GM23338 (cell line): ENCODE data around the gene TMEM63B.

ENCODE experiments used
- EZH2 ChIP-seq: fragments of 200-600 bp; sonication (generic); IDR thresholded peaks from one replicate; pipeline ENCODE4 v1.8.0; 2017; ENCODE audit warnings: antibody characterized with exemption, mild to moderate bottlenecking, low read depth; ENCODE audit not compliant: unreplicated experiment
- POLR2AphosphoS5 ChIP-seq: IDR thresholded peaks from 2 replicates; pipeline ENCODE4 v1.6.1; 2016; ENCODE audit warnings: antibody characterized with exemption, low read depth
- STAT1 ChIP-seq: IDR thresholded peaks from one replicate; pipeline ENCODE4 v1.6.1; 2016; ENCODE audit warnings: antibody characterized with exemption; ENCODE audit not compliant: unreplicated experiment
- ZNF114 ChIP-seq: fragments of 250-450 bp; sonication (Bioruptor Pico); IDR thresholded peaks from 2 replicates; pipeline ENCODE4 v1.5.0; 2020; ENCODE audit warnings: mild to moderate bottlenecking, moderate library complexity
- TF ChIP-seq, protein P1 (sequence below), 2 experiments: fragments of 200-600 bp in 1 of 2; sonication (generic) in 1 of 2; conservative IDR thresholded peaks; 2 replicates each; pipeline versions ENCODE4 v1.5.1 to v1.6.1; 2016 to 2017; ENCODE audit warnings: antibody characterized with exemption in 2 of 2, low read depth in 2 of 2, mild to moderate bottlenecking in 2 of 2, moderate library complexity in 1 of 2
- TF ChIP-seq, protein P2 (sequence below): IDR thresholded peaks from one replicate; pipeline ENCODE4 v1.6.1; 2018; ENCODE audit warnings: antibody characterized with exemption; ENCODE audit not compliant: unreplicated experiment

DNA sequence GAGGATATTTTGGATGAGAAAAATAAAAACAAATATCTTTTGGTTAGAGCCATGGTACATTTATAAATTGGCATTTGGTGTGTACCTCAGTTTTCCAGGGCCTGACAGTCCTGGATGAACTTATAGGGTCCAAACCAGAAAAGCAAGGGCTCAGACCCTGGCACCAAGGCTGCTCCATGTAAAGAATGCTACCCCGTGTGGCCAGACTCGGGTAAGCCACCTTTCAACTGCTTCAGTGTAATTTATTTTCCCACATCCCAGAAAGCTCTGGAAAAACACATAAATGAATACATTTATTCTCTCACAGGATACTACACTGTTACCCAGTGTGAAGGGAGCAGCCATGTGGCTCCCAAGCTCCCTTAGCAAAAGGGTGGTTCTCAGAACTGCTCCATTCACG is 13.9 kb upstream of the TMEM63B start:
- TF ChIP-seq ZNF114 (CRISPR knock-in tag) (no peak), STAT1 (no peak), EZH2 (no peak), POLR2AphosphoS5 (no peak)
- TF ChIP-seq, protein P1, sequence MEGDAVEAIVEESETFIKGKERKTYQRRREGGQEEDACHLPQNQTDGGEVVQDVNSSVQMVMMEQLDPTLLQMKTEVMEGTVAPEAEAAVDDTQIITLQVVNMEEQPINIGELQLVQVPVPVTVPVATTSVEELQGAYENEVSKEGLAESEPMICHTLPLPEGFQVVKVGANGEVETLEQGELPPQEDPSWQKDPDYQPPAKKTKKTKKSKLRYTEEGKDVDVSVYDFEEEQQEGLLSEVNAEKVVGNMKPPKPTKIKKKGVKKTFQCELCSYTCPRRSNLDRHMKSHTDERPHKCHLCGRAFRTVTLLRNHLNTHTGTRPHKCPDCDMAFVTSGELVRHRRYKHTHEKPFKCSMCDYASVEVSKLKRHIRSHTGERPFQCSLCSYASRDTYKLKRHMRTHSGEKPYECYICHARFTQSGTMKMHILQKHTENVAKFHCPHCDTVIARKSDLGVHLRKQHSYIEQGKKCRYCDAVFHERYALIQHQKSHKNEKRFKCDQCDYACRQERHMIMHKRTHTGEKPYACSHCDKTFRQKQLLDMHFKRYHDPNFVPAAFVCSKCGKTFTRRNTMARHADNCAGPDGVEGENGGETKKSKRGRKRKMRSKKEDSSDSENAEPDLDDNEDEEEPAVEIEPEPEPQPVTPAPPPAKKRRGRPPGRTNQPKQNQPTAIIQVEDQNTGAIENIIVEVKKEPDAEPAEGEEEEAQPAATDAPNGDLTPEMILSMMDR (conservative IDR thresholded peaks at IDR 0.05; ENCODE audit: low read depth in 2 of 2), result peak; percentile 13 to 35; a peak in 1 of 4 replicates
- TF ChIP-seq, protein P2, sequence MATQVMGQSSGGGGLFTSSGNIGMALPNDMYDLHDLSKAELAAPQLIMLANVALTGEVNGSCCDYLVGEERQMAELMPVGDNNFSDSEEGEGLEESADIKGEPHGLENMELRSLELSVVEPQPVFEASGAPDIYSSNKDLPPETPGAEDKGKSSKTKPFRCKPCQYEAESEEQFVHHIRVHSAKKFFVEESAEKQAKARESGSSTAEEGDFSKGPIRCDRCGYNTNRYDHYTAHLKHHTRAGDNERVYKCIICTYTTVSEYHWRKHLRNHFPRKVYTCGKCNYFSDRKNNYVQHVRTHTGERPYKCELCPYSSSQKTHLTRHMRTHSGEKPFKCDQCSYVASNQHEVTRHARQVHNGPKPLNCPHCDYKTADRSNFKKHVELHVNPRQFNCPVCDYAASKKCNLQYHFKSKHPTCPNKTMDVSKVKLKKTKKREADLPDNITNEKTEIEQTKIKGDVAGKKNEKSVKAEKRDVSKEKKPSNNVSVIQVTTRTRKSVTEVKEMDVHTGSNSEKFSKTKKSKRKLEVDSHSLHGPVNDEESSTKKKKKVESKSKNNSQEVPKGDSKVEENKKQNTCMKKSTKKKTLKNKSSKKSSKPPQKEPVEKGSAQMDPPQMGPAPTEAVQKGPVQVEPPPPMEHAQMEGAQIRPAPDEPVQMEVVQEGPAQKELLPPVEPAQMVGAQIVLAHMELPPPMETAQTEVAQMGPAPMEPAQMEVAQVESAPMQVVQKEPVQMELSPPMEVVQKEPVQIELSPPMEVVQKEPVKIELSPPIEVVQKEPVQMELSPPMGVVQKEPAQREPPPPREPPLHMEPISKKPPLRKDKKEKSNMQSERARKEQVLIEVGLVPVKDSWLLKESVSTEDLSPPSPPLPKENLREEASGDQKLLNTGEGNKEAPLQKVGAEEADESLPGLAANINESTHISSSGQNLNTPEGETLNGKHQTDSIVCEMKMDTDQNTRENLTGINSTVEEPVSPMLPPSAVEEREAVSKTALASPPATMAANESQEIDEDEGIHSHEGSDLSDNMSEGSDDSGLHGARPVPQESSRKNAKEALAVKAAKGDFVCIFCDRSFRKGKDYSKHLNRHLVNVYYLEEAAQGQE, result no peak
